Hippocampal formation (tissue), 2 donors: ENCODE results near the gene CYP27A1.
"Not testable (repeated sequence)": the region's sequence is repeated elsewhere in the genome, so short reads cannot be mapped to it uniquely, and the experiment has no call there.

Experiments
- DNase-seq, 2 donors: peaks; one replicate each; lab custom pipeline; 2025; lab: John Stamatoyannopoulos, UW

CYP27A1 gene

GRCh38 chr2:218831378-218831990 lies 49.5 kb downstream of the CYP27A1 start, which contains the start of gene PRKAG3:
Gene PRKAG3, minus strand, starts transcription at chr2:218831803.
- no peak for DNase-seq

GRCh38 chr2:218832081-218832480 lies 50.1 kb downstream of the CYP27A1 start:
- no peak for DNase-seq

- DNase-seq, result no peak
Measured at GRCh38 chr2:218832520-218832919, 50.6 kb downstream of the CYP27A1 start.

- DNase-seq, result no peak
Measured at GRCh38 chr2:218833023-218833609, 51.2 kb downstream of the CYP27A1 start.

- no peak for DNase-seq
Measured at GRCh38 chr2:218834685-218835084, 52.7 kb downstream of the CYP27A1 start.

GRCh38 chr2:218837495-218837894 lies 55.5 kb downstream of the CYP27A1 start:
- DNase-seq, result no peak

GRCh38 chr2:218839430-218839829 lies 57.5 kb downstream of the CYP27A1 start:
- no peak for DNase-seq

- no peak for DNase-seq
Measured at GRCh38 chr2:218839888-218840287, 57.9 kb downstream of the CYP27A1 start.

- not testable (repeated sequence) for DNase-seq
Measured at GRCh38 chr2:218844334-218844733, 62.4 kb downstream of the CYP27A1 start.

- DNase-seq, result not testable (repeated sequence)
Measured at GRCh38 chr2:218846963-218847362, 65.0 kb downstream of the CYP27A1 start.

- DNase-seq, result no peak
Measured at GRCh38 chr2:218849721-218850120, 67.8 kb downstream of the CYP27A1 start.

GRCh38 chr2:218850796-218851195 lies 68.8 kb downstream of the CYP27A1 start:
- no peak for DNase-seq

GRCh38 chr2:218851286-218851685 lies 69.3 kb downstream of the CYP27A1 start:
- no peak for DNase-seq

GRCh38 chr2:218852911-218853667 lies 71.1 kb downstream of the CYP27A1 start:
- peak; percentile 6 to 46 for DNase-seq

GRCh38 chr2:218853766-218854165 lies 71.8 kb downstream of the CYP27A1 start:
- no peak for DNase-seq

GRCh38 chr2:218854860-218855259 lies 72.9 kb downstream of the CYP27A1 start:
- DNase-seq, result no peak

- DNase-seq, result no peak
Measured at GRCh38 chr2:218855305-218856166, 73.6 kb downstream of the CYP27A1 start.

- DNase-seq, result no peak
Measured at GRCh38 chr2:218856167-218856895, 74.4 kb downstream of the CYP27A1 start.

- DNase-seq, result no peak
Measured at GRCh38 chr2:218856896-218857243, 74.9 kb downstream of the CYP27A1 start.

GRCh38 chr2:218857371-218858137 lies 75.6 kb downstream of the CYP27A1 start:
- no peak for DNase-seq

GRCh38 chr2:218858138-218858445 lies 76.1 kb downstream of the CYP27A1 start:
- DNase-seq, result no peak
